Measurements from ENCODE around the gene CUL4A.
"Not testable (repeated sequence)": the region's sequence is repeated elsewhere in the genome, so short reads cannot be mapped to it uniquely, and the experiment has no call there.

The CUL4A gene

DNA sequence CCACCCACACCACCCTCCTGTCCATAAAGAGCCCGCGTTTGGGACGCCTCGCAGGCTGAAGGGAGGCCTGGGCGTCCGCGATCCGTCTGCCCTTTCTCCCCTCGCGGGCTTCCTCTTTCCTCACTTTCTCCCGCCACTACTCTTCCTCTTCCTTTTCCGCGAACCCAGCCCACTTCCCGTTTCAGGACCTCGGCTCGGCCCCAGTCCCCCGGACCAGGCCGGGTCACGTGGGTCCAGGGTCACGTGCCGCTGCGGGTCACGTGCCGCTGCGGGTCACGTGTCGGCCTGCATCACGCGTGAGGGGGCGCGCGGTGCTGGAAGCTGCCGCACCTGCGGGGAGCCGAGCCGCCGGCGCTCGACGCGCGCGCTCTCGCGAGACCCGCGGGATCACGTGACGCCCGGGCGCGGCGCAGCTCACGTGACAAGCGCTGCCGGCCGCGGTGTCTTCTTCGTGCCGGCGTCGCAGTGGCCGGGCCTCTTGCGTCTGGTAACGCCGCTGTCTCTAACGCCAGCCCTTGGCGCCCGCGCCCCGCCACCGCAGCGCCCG, 87.5 kb downstream of the CUL4A start, which contains the start of gene LAMP1:
Gene LAMP1, plus strand, starts transcription at position 417 of the 547 bp plus-strand sequence. CDS start 196 bp downstream, outside the sequence.
- peak; percentile 99 for DNase-seq

DNA sequence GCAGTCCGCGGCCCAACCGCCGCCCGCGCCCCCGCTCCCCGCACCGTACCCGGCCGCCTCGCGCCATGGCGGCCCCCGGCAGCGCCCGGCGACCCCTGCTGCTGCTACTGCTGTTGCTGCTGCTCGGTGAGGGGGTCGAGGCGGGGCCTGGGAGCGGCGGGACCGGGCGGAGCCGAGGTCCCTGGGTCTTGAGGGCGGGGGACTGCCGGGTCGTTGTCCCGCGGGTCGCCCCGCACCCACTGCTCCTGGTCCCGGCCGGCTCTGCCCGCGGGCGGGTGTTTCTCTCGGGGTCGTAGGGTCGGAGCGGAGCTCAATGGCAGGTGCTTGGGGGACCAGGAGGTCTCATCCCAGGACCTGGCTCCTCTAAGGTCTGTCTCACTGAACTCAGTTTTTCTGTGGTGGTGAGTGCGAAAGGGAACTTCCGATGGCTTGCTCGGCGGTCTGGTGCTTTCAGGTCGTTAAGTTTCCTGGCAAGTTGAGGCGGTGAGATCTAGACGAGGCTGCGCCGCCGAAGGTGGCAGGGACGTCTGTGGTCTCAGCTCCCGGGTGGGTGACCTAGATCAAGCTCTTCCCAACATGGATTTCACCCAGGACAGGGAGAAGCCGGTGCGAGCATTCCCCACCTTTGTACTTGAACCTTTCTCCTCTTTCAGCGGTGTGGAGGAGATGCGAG, 88.1 kb downstream of the CUL4A start:
- DNase-seq: peak; percentile 15

DNA sequence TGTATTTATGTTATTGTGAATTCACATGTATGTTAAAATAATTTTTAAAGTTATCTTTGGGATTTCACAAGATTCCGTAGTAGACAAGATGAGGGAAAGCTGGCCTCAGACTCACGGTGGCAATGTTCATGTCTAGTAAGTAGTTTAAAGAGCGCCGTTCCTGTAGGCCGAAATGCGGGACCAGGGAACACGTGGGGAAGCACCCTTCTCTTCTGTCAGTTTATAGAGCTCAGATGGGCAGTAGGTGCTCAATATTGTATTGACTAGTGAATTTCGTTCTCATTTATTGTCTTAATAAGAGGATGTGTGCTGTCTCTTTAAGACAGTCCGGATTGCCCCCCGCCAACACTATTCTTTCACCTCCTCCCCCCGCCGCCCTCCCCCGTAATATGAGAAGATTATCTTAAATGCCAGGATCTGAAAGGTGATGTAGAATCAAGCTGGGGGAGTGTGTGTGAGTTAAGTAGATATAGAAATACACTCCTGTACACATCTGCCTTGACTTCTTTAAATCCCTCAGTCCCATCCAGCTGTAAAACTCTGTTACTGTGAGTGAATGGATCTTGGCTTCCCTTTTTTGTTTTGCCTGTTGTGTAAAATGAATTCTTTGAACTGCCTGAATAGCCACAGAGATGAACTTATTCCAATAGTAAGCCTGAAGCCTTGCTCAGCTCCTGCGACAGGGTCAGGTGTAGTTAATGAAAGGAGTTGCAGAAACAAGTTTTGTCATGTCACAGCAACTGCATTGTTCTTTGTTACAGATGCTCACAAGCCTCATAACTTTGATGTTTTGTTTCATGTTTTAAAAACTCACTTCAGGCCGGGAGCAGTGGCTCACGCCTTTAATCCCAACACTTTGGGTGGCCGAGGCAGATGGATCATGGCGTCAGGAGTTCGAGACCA, 88.9 kb downstream of the CUL4A start:
- no peak for DNase-seq

DNA sequence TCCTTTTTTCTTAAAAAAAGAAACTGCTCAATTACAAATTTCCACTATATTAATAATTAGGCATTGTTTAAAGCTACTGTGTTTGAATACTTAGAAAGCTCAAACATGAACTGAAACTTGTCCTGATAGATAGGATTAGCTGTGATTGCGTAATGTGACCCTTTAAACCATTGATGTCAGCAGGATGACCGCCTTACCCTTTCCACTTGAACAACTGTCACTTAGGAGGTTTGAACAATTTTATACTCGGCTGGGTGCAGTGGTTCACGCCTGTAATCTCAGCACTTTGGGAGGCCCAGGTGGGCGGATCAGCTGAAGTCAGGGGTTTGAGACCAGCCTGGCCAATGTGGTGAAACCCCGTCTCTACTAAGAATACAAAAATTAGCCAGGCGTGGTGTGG, 90.5 kb downstream of the CUL4A start:
- DNase-seq: no peak

DNA sequence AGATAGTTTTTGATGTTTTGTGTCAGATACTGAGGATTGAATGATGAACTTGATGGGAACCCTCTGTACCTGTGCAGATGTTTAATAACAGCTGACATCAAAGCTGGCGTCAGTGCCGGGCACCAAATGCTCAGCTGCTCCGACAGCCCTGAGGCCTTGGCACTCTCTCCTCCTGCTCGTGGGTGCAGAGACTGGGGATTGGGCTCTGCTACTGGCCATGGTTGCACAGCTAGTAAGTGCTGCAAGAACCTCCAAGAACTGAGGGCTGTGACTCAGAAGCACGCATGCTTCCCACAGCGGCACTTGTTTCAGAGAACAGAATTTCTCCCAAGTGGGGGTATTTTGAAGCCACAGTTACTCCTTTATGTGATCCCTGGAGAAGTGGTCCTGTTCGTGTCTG, 93.6 kb downstream of the CUL4A start:
- no peak for DNase-seq

DNA sequence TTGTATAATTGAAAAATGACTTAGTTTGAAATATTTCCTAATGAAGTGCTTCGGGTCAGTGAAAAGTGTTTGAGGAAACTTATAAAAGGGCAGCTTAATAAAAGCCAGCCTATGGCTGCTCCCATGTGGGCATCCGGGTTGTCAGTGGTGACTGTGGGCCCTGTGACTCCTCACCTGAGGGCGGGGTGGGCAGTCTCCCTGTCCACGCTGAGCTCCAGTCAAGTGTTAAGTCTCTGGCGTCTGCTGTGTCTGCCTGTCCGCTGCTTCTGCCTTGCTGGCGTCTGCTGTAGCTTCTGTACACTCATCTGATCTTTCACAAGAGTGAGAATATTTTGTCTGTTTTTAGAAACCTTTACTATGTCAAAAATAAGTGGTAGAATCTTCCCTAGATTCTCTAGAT, 94.7 kb downstream of the CUL4A start:
- DNase-seq: no peak

DNA sequence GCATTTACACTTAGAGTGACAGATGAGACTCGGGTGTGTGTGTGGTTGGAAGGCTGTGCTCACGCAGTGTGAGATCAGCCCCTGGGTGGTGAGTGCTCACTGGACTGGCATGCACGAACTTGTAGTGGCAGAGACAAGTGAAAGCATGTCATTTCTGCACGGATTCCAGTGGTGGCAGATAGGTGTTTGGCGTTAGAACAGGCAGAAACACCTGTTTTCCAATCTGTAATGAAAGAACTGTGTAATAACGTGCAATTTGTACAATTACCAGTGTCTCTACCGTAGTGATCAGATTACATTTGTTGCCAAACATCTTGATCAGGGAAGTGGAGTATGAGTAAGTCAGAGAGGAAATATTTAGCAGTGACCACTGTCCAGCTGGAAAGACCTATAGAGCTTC, 95.8 kb downstream of the CUL4A start:
- no peak for DNase-seq

DNA sequence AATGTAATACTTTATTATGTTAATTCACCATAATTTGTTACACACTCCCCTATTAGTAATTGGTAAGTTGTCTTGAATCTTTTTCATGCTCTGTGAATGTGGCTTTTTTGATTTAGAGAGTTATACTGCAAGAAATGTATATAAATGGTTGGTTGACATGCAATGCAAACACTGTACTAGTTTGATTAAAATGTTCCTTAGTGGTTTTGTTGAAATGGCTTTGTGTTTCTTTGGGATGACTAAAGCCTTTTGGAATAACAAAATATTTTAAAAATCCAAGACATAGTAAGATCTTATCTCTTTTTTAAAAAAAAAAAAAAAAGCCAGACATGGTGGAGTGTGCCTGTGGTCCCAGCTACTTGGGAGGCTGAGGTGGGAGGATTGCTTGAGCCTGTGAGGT, 98.1 kb downstream of the CUL4A start:
- no peak for DNase-seq

DNA sequence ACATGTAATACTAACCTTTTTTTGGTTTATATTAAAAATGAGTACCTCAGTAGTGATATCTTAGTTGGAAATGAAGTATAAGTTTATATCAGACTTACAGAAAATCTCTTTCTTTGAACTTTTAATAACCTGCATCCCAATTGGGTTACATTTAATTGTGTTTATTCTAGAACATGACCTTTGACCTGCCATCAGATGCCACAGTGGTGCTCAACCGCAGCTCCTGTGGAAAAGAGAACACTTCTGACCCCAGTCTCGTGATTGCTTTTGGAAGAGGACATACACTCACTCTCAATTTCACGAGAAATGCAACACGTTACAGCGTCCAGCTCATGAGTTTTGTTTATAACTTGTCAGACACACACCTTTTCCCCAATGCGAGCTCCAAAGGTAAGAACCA, 100.1 kb downstream of the CUL4A start:
- DNase-seq: no peak

DNA sequence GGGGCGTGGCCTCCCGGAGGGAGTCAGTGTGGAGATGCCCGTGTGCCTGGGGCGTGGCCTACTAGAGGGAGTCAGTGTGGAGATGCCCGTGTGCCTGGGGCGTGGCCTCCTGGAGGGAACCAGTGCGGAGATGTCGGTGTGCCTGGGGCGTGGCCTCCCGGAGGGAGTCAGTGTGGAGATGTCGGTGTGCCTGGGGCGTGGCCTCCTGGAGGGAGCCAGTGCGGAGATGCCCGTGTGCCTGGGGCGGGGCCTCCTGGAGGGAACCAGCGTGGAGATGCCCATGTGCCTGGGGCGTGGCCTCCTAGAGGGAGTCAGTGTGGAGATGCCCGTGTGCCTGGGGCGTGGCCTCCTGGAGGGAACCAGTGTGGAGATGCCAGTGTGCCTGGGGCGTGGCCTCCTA, 104.7 kb downstream of the CUL4A start:
- not testable (repeated sequence) for DNase-seq

DNA sequence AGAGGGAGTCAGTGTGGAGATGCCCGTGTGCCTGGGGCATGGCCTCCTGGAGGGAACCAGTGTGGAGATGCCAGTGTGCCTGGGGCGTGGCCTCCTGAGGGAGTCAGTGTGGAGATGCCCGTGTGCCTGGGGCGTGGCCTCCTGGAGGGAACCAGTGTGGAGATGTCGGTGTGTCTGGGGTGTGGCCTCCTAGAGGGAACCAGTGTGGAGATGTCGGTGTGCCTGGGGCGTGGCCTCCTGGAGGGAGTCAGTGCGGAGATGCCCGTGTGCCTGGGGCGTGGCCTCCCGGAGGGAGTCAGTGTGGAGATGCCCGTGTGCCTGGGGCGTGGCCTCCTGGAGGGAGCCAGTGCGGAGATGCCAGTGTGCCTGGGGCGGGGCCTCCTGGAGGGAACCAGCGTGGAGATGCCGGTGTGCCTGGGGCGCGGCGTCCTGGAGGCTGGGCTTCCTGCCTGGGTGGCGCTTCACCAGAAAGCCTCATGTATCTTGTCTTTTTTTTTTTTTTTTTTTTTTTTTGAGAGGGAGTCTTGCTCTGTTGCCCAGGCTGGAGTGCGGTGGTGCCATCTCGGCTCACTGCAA, 105.6 kb downstream of the CUL4A start:
- not testable (repeated sequence) for DNase-seq

DNA sequence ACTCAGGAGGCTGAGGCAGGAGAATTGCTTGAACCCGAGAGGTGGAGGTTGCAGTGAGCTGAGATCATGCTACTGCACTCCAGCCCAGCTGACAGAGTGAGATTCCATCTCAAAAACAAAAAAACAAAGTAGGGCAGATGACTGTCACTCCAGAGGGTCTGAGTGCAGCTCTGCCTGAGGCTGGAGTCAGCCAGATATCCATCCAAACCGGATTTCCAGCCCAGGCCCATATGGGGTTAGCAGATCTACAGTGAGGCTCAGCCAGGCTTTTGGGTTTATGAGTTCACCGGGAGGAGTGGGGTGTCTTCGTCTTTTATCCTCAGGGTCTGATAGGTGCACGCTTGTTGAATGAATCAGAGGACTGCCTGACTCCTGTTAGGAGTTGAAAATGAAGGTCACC, 106.6 kb downstream of the CUL4A start:
- no peak for DNase-seq

Data from activated T-cell treated with anti-CD3 and anti-CD28 coated beads for 4 hours (primary cell).